Globus pallidus (tissue), 1 donor: Measurements from ENCODE around the gene CCM2L.
"Not testable (repeated sequence)": the region's sequence is repeated elsewhere in the genome, so short reads cannot be mapped to it uniquely, and the experiment has no call there.

Experiments
- DNase-seq: peaks from one replicate; pipeline ENCODE4 v3.0.0-alpha.2; 2015; ENCODE audit warnings: low spot score

CCM2L gene

DNA sequence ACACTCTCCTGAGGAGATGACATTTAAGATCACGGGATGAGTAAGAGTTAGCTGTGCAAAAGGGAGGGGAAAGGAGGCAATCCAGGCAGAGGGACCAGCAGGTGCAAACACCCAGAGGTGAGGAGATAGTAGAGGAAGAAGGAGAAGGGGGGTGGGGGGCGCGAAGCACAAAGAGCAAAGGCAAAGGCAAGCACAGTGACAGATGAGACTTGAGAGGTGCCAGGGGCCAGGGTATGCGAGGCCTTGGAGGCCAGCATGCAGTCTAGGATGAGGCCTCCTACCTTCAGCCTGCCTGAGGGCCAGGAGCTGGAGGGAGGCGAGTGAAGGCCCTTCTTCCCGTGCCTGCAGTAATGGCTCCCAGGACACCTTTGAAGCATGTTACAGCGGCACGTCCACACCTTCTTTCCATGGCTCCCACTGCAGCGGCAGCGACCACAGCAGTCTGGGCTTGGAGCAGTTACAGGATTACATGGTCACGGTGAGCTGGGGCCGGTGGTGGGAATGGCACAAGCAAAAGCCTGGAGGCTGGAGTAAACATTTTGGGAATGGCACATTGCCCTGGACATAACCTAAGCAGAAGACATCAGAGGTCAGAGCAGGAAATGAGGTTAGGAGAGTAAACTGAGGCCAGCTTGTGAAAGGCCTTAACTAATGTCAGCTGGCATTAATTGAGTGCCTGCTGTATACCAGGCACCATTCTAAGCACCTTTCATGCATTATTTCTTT is 18.6 kb downstream of the CCM2L start:
- no peak for DNase-seq

DNA sequence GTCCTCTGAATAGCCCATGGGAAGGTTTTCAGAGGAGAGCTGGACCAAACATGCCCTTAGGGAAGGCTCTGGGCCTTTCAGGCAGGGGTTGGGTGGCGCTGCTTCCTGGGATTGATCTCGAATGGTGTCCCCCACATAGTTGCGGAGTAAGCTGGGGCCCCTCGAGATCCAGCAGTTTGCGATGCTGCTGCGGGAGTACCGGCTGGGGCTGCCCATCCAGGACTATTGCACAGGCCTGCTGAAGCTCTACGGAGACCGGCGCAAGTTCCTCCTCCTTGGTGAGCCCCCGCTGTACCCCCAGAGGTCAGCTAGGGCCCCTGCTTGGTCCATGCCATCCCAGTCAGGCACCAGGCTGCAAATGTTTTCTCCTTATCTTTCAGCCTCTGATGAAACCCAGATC is 19.3 kb downstream of the CCM2L start:
- DNase-seq = no peak

DNA sequence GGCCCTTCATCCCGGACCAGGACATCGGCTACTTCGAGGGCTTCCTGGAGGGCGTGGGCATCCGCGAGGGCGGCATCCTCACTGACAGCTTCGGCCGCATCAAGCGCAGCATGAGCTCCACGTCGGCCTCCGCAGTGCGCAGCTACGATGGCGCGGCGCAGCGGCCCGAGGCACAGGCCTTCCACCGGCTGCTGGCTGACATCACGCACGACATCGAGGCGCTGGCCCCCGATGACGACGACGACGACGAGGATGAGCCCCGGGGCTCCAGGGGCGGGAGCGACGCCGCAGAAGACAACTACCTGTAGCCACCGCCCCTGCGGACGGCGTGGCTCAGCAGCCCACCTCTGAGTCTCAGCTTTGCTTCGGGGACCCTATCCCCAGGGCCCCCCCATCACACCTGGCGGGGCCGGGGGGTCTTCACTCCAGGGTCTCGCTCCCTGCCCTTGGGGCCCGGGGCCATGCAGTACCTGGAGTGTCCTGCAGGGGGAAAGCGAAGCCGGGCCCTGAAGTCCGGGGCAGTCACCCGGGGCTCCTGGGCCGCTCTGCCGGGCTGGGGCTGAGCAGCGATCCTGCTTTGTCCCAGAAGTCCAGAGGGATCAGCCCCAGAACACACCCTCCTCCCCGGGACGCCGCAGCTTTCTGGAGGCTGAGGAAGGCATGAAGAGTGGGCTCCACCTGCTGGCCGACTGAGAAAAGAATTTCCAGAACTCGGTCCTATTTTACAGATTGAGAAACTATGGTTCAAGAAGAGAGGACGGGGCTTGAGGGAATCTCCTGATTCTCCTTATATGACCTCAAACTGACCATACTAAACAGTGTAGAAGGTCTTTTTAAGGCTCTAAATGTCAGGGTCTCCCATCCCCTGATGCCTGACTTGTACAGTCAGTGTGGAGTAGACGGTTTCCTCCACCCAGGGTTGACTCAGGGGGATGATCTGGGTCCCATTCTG is 21.0 kb downstream of the CCM2L start:
- DNase-seq = peak; percentile 58

DNA sequence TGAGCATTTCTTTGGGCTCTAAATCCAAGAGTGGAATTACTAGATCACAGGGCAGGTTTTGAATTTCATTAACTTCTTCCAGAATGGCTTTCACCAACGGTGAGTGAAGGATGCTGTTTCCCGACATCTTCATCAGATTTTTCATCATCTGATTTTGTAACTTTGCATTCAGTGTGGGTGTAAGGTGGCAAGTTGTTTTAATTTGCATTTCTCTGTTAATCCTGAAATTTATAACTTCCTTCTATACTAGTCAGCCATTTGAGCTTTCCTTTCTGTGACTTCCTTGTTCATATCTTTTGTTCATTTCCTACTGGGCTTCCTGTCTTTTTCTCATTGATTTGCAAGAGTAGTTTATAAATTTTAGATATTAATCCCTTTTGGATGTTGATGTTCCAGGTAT is 23.1 kb downstream of the CCM2L start:
- DNase-seq = no peak

DNA sequence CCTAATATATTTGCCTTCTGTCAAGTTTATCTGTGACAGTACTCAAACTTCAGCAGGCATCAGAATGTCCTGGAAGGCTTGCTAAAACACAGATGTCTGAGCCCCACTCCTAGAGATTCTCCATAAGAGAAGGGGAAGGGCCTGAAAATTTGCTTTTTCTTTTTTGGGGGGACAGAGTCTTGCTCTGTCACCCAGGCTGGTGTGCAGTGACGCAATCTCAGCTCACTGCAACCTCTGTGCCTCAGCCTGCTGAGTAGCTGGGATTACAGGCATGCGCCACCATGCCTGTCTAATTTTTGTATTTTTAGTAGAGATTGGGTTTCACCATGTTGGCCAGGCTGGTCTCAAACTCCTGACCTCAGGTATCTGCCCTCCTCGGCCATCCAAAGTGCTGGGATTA is 23.5 kb downstream of the CCM2L start:
- DNase-seq = not testable (repeated sequence)

DNA sequence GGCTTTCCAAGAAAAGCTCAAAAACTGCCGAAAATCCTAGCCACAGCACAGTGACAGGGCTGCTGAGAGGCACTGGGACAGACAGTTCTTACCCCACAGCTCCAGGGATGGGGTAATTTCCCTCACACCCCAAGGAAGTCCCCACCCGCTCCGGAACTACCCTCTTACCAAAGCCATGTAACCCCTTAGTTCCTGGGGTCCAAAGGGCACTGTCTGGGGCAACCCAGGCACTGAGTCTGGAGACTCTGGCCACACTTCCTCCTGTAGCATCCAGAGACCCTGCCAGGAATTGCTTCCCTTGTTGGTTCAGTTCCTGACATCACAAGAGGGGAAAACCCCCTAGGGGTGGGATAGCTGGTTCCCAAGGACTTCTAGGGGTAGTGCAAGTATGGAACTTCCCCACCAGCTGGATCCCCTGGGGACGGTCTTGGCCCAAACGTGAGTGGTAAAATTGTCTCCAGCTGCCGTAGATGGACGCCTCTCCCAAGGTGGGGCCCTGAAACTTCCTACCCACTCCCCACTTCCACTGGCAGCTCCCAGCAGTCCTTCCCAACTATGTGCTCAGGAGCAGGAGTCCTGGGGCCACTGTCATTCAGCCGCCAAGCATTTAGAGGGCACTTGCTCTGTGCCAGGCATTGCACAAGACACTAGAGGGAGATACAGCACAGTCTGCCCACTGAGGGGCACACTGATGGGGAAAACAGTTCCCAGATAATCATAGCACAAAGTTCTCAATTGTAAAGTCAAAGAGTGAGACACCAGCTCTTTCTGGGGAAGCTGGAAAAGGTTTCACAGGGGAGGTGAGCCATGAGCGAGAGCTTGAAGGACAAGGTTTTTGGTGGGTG is 24.6 kb downstream of the CCM2L start:
- no peak for DNase-seq

DNA sequence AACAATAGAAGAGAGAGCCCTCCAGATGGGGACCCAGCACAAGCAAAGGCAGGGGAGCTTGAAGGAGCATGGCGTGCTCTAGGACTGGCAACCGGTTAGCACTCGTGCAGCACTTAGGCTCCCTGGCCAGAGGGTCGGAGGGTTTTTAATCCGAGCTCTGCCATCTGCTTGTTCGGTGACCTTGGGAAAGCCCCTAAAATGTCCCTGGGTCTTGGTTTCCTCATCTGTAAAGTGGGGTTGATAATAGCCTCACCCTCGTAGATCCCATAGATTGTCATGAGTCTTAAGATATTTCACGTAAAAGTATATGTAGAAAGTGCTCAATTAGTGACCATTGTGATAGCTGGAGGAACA is 25.2 kb downstream of the CCM2L start:
- no peak for DNase-seq

DNA sequence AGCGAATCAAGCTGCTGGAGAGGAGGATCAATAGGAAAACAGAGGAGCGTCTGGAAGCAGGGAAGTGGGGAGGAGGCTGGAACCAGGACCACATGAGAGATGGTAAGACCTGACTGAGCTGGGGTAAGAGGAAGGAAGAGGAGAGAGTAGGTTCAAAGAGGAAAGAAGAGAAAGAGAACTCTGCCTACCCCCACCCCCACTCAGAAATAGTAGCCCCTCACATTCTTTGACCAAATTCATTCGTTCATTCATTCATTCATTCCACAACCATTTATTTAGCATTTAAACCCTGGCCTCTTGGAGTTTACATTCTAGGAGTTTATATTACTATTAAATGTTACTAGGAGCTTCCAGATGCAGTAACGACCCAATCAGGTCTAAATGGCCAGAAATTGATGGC is 26.0 kb downstream of the CCM2L start:
- DNase-seq = no peak

DNA sequence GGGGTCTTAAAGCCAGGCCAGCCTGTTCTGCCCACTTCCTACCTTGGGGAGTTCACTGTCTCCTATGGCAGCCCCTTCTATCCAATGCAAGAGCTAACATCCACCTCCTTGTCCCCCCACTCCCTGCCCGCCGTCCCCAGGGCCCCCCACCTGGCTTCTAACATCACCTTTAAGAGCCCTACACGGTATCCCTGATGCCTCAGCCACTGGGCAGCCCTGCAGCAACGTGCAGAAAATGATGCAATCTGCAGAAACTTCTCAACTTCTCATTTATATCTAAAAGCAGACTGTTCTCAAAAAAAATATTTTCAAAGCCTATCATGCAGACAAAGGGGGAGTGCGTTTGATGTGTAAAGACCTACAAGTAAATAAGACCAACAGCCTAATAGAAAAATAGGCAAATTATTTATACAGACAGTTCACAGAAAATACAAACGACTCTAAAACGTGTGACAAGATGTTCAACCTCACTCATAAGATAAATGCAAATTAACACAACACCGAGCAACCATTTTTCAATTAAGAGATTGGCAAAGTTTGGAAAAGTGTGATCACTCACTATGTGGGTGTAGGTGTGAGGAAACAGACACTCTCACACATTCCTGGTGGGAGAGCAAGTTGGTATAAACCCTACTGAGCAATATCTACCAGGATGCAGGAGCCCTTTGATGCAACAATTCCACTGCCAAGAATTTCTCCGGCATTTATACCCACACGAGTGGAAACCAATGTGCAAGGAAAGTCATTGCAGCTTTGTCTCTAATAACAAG is 26.7 kb downstream of the CCM2L start:
- DNase-seq = no peak

DNA sequence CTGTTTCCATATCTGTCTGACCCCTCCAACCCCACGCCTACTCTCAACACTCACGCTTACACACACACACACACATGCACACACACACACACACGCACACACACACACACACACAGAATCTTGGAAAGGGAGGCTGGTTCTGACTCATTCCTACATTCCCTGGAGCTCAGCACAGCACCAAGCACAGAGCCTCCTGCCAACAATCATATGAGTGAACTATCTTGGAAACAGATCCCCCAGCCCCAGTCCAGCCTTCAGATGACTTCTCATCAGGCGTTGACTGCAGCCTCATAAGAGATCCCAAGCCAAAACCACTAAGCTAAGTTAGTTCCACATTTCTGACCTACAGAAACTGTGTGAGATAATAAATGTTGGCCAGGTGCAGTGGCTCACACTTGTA is 27.7 kb downstream of the CCM2L start:
- no peak for DNase-seq

DNA sequence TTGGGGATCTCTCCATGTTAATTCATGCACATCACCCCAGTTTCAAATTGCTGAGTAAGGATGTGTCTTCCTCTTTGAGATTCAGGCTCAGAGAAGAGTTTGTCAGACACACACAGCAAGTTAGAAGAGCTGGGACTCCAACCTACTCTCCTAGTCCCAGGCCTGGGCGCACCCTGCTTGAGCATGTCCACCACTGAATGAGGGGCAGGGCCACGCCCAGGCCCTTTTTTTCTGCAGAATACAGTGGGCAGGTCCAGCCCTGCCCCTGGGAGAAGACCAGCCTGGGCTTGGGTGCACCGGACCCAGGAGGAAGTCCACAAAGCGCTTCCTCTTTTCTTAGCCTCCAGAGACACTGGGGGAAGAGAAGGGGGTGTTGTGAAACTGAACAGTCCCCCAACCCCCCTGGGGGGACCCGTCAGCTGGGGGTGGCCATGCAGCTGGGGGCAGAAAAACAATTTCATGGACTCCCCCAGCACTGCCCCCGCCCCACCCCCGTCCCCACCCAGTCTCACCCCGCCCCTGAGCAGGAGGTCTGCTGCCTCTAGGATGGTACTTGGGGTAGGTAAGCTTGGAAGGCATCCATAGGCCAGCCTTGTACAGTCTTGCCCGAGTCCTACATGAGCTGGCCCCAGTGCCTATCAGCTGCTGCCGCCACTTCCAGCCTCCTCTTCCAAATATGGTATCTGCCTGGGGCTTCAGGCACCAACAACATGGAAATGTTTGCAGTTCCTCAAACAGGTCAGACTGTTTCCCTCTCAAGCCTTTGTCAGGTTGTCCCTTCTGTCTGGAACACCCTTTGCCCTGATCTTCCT is 30.1 kb downstream of the CCM2L start:
- DNase-seq = peak; percentile 59

DNA sequence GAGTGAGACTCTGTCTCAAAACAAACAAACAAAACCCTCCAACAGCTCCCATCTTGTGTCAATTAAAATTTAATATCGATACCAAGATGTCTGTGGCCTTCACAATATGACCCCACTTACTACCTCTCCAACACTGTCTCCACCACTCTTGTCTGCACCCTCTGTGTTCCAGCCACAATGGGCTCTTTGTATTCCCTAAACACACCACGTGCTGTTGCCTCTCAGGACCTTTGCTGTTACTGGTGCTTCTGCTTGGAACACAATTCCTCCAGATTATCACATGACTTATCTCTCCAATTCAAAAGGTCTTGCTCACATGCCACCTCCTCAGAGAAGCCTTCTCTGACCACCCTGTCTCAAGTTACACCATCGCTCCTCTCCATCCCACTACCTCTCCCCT is 35.8 kb downstream of the CCM2L start:
- DNase-seq = no peak

DNA sequence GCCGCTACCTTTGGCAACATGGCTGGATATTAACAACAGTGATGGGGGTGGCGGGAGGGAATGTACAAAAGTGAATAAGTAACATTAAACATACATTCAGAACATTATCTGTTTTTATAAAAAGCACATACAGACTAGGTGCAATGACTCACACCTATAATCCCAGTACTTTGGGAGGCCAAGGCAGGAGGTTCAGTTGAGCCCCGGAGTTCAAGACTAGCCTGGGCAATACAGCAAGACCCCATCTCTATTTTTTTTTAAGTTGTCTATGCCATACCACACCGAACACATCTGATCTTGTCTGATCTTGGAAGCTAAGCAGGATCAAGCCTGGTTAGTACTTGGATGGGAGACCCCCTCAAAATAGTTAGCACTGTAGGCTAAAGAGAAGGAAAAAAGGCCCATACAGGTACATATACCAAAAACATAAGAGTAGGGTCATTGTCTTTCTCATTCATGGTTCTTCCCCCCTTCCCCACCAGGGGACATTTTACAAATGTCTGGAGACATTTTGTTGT is 40.1 kb downstream of the CCM2L start:
- no peak for DNase-seq

DNA sequence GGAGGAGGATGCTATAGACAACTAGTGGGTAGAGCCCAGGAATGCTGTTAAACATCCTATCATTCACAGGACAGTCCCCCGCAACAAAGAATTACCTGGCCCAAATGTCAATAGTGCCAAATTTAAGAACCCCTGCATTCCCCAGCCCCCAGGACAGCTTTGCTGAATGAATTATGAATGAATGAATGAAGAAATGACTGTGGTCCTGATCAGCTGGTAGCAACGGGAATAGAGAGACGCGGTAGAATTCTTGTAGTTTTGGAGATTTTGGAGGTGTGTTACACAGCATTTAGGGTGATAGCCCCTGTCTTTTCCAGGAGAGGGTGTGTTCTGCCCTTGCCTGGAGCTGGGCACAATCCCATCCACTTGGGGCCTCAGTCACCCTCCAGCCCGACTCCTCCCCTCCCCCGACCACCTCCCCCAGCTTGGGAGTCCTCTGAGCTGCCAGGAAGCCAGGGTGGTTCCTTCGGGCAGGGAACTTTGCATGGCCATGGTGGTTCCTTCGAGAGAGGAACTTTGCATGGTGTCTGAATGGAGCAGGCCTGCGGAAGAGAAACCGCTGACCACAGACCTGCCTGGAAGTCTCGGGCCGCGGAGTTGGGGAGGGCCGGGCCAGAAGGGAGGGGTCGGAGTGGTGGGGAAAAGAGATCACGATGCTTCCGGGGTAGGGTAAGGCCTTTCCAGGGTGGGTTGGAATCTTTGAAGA is 40.8 kb downstream of the CCM2L start:
- DNase-seq = no peak

DNA sequence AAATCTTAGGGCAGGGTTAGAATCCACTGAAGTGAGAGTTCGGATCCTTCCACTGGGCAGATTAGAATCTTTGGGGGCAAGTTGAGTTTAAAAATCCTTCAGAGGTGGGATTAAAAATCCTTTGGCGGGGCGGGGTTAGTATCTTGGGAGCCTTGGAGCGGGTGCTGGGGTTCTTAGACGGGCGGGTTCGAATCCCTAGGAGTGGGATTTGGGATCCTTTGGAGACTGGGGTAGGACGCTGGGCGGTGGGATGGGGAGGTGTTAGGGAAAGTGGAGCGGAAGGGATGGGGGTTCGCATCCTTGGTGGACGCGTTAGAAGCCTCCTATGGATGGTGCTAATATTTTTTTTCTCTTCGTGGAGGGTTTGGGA is 41.5 kb downstream of the CCM2L start:
- no peak for DNase-seq

DNA sequence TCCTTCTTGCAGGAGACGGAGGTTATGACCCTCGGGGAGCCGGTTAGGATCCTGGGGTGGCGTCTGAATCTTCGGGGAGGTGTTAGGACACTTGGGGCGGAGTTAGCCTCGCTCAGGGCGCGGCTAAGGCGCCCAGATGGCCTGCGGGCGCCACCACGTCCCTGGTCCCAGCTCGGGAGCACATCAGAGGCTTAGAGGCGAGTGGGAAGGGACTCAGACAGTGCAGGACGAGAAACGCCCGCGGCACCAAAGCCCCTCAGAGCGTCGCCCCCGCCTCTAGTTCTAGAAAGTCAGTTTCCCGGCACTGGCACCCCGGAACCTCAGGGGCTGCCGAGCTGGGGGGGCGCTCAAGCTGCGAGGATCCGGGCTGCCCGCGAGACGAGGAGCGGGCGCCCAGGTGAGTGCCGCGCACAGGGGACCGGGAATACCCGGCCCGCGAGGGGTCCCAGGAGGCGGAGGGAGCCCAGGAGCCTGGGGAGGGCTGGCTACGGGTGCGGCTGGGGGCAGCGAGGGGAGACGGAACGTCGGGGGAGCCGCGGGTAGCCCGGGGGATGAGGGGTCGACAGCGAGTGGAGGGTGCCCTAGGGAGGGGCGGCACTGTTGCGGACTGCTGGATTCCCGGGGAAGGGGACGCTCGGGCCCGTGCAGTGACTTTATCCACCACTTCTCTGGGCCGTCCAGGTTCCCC is 42.0 kb downstream of the CCM2L start, which contains the start of gene HCK:
HCK (plus strand) TSS at position 153 of the 688 bp plus-strand sequence.
- no peak for DNase-seq

DNA sequence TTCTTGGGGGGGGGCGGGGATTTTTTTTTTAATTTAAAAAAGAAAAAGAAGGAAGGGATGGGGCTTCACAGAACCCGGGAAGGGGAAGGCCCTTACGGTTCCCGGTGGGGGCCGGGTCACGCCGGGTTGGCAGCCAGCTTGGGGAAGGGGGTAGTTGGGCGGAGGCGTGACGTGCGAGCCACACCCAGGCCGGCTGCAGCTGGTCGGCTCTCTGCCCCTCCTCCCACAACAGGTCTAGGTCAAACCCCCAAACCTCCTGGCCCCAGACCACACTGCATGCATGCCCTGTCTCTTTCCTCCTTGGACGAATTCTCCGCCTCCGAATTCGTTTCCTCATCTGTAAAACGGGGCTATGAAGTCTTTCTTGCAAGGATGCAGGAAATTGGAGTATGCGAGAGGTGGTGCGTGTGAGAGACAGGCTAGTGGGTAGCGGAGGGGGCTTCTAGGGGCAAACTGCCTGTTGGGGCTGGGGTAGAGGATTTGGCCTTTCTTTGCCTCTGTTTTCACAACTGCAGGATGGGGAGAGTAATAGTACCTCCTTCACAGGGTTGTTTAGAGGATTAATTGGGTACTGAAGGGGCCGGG is 42.6 kb downstream of the CCM2L start:
- no peak for DNase-seq

DNA sequence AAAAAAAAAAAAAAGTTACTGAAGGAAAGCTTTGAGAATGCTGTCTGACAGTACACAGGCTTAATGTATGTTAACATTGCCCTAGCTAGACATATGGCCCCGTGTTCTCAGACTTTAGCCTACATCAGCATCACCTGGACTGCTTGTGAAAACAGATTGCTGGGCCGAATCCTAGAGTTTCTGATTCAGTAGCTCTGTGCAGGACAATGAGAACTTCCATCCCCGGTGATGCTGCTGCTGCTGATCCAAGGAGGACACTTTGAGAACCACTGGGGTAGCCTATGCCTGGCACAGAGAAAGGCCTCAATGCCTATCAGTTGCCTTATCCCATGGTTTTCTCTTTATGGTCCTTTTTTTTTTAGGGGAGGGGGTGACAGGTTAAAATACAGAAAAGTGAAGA is 43.4 kb downstream of the CCM2L start:
- DNase-seq = no peak
